ENCODE measurements around the gene KIF21B. TPM values are rescaled to one million over a fixed set of nuclear protein-coding genes. Genes with fewer than 3 reads are reported as not detected.
A peak's percentile ranks its signal among the peaks of the same experiment; 100 is the strongest.

The KIF21B gene
- total RNA-seq, 4 donors from 2014 or later, result 3.2 to 40.4 (median 22.7) TPM

- intact Hi-C loops (cut with DNase I; ENCODE audit: low total_unique reads), result no loop called here
- Histone ChIP-seq H3K9me3 (no peaks in the 10 kb centered on the region), H3K36me3 (no peaks in the 10 kb centered on the region), H3K27ac (no peak overlapping the region), H3K4me3 (no peak overlapping the region), H3K4me1 (no peaks in the 10 kb centered on the region), H3K27me3 (no peaks in the 10 kb centered on the region)
- 98% methylated on average over 4 of the region's 4 CpGs; no CpG with 5 or more reads in 1 of the 2 donors for WGBS, 2 donors (ENCODE audit: low coverage in 1 of 2)
- in situ Hi-C loops (cut with MboI; ENCODE audit: low pct_ligation_motif_present in 1 of 4, low pct_unique_long_range_greater_than_20kb in 1 of 4, low sequenced_read_pairs in 3 of 4), result loop anchor here in 1 of 4 donors (25.0 kb wide), 1 partner anchor 131 kb away; the partner anchor contains the start of gene CACNA1S
- TF ChIP-seq POLR2AphosphoS5 (IDR thresholded peaks at IDR 0.05) (no peak), CTCF (IDR thresholded peaks at IDR 0.05) (no peak), POLR2A (IDR thresholded peaks at IDR 0.05) (no peak), EP300 (IDR thresholded peaks at IDR 0.05; ENCODE audit: low read depth) (no peak)
- DNase-seq, result no peak
These were observed 42.2 kb downstream of the KIF21B start for GRCh38 chr1:200981278-200981677.

- 80 to 94% methylated on average over 1 to 10 of the region's 10 CpGs for WGBS, 2 donors (ENCODE audit: low coverage in 1 of 2)
- no peaks in the 10 kb centered on the region for H3K27me3 ChIP-seq
- in situ Hi-C loops (cut with MboI; ENCODE audit: low pct_ligation_motif_present in 1 of 4, low pct_unique_long_range_greater_than_20kb in 1 of 4, low sequenced_read_pairs in 3 of 4), result loop anchor here in 1 of 4 donors (25.0 kb wide), 1 partner anchor 131 kb away; the partner anchor contains the start of gene CACNA1S
- H3K9me3 ChIP-seq, result no peaks in the 10 kb centered on the region
- intact Hi-C loops (cut with DNase I; ENCODE audit: low total_unique reads), result no loop called here
- no peak overlapping the region for H3K27ac ChIP-seq
- no peaks in the 10 kb centered on the region for H3K36me3 ChIP-seq
- no peak for DNase-seq
- no peaks in the 10 kb centered on the region for H3K4me1 ChIP-seq
- no peak overlapping the region for H3K4me3 ChIP-seq
- TF ChIP-seq POLR2AphosphoS5 (IDR thresholded peaks at IDR 0.05), result no peak
- TF ChIP-seq CTCF (IDR thresholded peaks at IDR 0.05), result no peak
- no peak for TF ChIP-seq POLR2A (IDR thresholded peaks at IDR 0.05)
- TF ChIP-seq EP300 (IDR thresholded peaks at IDR 0.05; ENCODE audit: low read depth), result no peak
These were observed 42.6 kb downstream of the KIF21B start for GRCh38 chr1:200980873-200981272.

GRCh38 chr1:200980452-200980772 lies 43.1 kb downstream of the KIF21B start:
- Histone ChIP-seq H3K27me3 (no peaks in the 10 kb centered on the region), H3K27ac (no peak overlapping the region), H3K9me3 (no peaks in the 10 kb centered on the region), H3K4me3 (no peak overlapping the region), H3K36me3 (no peaks in the 10 kb centered on the region), H3K4me1 (no peaks in the 10 kb centered on the region)
- intact Hi-C loops (cut with DNase I; ENCODE audit: low total_unique reads) (no loop called here), in situ Hi-C loops (cut with MboI; ENCODE audit: low pct_ligation_motif_present in 1 of 4, low pct_unique_long_range_greater_than_20kb in 1 of 4, low sequenced_read_pairs in 3 of 4) (loop anchor here in 1 of 4 donors (25.0 kb wide), 1 partner anchor 132 kb away; the partner anchor contains the start of gene CACNA1S)
- TF ChIP-seq POLR2A (IDR thresholded peaks at IDR 0.05), result no peak
- TF ChIP-seq POLR2AphosphoS5 (IDR thresholded peaks at IDR 0.05), result no peak
- no peak for TF ChIP-seq CTCF (IDR thresholded peaks at IDR 0.05)
- TF ChIP-seq EP300 (IDR thresholded peaks at IDR 0.05; ENCODE audit: low read depth), result no peak
- WGBS, 2 donors (ENCODE audit: low coverage in 1 of 2), result 93 to 100% methylated on average over 1 to 2 of the region's 2 CpGs
- DNase-seq, result no peak

GRCh38 chr1:200979574-200980451 lies 43.7 kb downstream of the KIF21B start:
- no peak overlapping the region for H3K27ac ChIP-seq
- H3K4me1 ChIP-seq, result no peaks in the 10 kb centered on the region
- no peaks in the 10 kb centered on the region for H3K36me3 ChIP-seq
- in situ Hi-C loops (cut with MboI; ENCODE audit: low pct_ligation_motif_present in 1 of 4, low pct_unique_long_range_greater_than_20kb in 1 of 4, low sequenced_read_pairs in 3 of 4) (loop anchor here in 3 of 4 donors (5.0 to 25.0 kb wide), 3 partner anchors 62 to 135 kb away; partner anchors contain the start of gene CACNA1S (in 2 of the 3)), intact Hi-C loops (cut with DNase I; ENCODE audit: low total_unique reads) (loop anchor here (10.0 kb wide), 1 partner anchor 245 kb away; no protein-coding TSS in a partner anchor)
- TF ChIP-seq POLR2AphosphoS5 (IDR thresholded peaks at IDR 0.05) (no peak), CTCF (IDR thresholded peaks at IDR 0.05) (peak; percentile 28 to 51 (median 46))
- H3K4me3 ChIP-seq, result no peak overlapping the region
- no peaks in the 10 kb centered on the region for H3K27me3 ChIP-seq
- 89 to 96% methylated on average over 5 to 13 of the region's 13 CpGs for WGBS, 2 donors (ENCODE audit: low coverage in 1 of 2)
- peak; percentile 53 for DNase-seq
- H3K9me3 ChIP-seq, result no peaks in the 10 kb centered on the region
